IMR-90 (cell line): ENCODE results near the gene DNTTIP2. TPM values are rescaled to one million over a fixed set of nuclear protein-coding genes. Genes with fewer than 3 reads are reported as not detected.
"Not testable (repeated sequence)": the region's sequence is repeated elsewhere in the genome, so short reads cannot be mapped to it uniquely, and the experiment has no call there.

Experiments
- ATAC-seq: fragments of 200-7000 bp; cut with Tn5 transposase; 2 replicates; pipeline ENCODE4 v1.9.1; 2020; ENCODE audit warnings: low read depth, mild to moderate bottlenecking, moderate library complexity
- BruUV-seq: library from RNA; stranded (reverse); fragments of 400-500 nt; replicated peaks from 2 replicates; lab custom pipeline; 2021; lab: Mats Ljungman, UMichigan
- CTCF ChIA-PET: fragments of 300-600 bp; formaldehyde crosslinking; extraction: SDS; loops from one replicate; lab custom pipeline; 2021; ENCODE audit warnings: antibody characterized with exemption; lab: Yijun Ruan, JAX
- POLR2A ChIA-PET: fragments of 300-600 bp; sonication (Branson Sonifier 250); formaldehyde crosslinking; loops from one replicate; lab custom pipeline; 2022; ENCODE audit warnings: antibody characterized with exemption; ENCODE audit not compliant: unreplicated experiment; lab: Charles Lee
- DNase-seq: peaks from one replicate; pipeline ENCODE4 v3.0.0; 2013
- H2AFZ ChIP-seq: replicated peaks from 2 replicates; pipeline ENCODE3; 2013; ENCODE audit warnings: low read length, mild to moderate bottlenecking; ENCODE audit not compliant: poor library complexity
- H2AK5ac ChIP-seq: 2 replicates; pipeline ENCODE4 v1.6.1; 2013; ENCODE audit warnings: low read depth, low read length, inconsistent platforms
- H2AK9ac ChIP-seq: replicated peaks from 2 replicates; pipeline ENCODE3; 2013; ENCODE audit warnings: mild to moderate bottlenecking, low read depth, low read length, moderate library complexity; ENCODE audit not compliant: poor library complexity
- H2BK120ac ChIP-seq: 2 replicates; pipeline ENCODE4 v1.6.1; 2013; ENCODE audit warnings: low read depth, low read length, inconsistent platforms
- H2BK15ac ChIP-seq: 3 replicates; pipeline ENCODE4 v1.6.1; 2013; ENCODE audit warnings: low read depth, low read length, inconsistent platforms
- H2BK20ac ChIP-seq: 2 replicates; pipeline ENCODE4 v1.6.1; 2013; ENCODE audit warnings: low read depth, mild to moderate bottlenecking, inconsistent platforms, low read length, moderate library complexity
- H2BK5ac ChIP-seq: 2 replicates; pipeline ENCODE4 v1.6.1; 2013; ENCODE audit warnings: mild to moderate bottlenecking, low read depth, low read length, inconsistent platforms; ENCODE audit not compliant: poor library complexity, severe bottlenecking
- H3K14ac ChIP-seq: replicated peaks from 2 replicates; pipeline ENCODE4 v1.6.1; 2013; ENCODE audit warnings: low read depth, low read length, inconsistent platforms
- H3K18ac ChIP-seq: 2 replicates; pipeline ENCODE4 v1.6.1; 2013; ENCODE audit warnings: low read depth, low read length, control low read depth
- H3K23ac ChIP-seq: 2 replicates; pipeline ENCODE4 v1.6.1; 2013; ENCODE audit warnings: low read depth, low read length, inconsistent platforms
- H3K27ac ChIP-seq: 2 replicates; pipeline ENCODE4 v1.5.1; 2013; ENCODE audit warnings: mild to moderate bottlenecking, control low read depth, low read length; ENCODE audit not compliant: insufficient read depth
- H3K27me3 ChIP-seq: 2 replicates; pipeline ENCODE4 v1.6.1; 2013; ENCODE audit warnings: low read length; ENCODE audit not compliant: control insufficient read depth, insufficient read depth
- H3K36me3 ChIP-seq: 2 replicates; pipeline ENCODE4 v1.6.1; 2013; ENCODE audit warnings: low read length, mixed read lengths; ENCODE audit not compliant: control insufficient read depth, insufficient read depth
- H3K4ac ChIP-seq: 2 replicates; pipeline ENCODE4 v1.6.1; 2013; ENCODE audit warnings: low read depth, low read length, inconsistent platforms
- H3K4me1 ChIP-seq: 2 replicates; pipeline ENCODE4 v1.6.1; 2013; ENCODE audit warnings: low read length, mixed read lengths; ENCODE audit not compliant: control insufficient read depth, insufficient read depth
- H3K4me2 ChIP-seq: 2 replicates; pipeline ENCODE4 v1.6.1; 2013; ENCODE audit warnings: low read depth, mild to moderate bottlenecking, control low read depth, low read length, moderate library complexity
- H3K4me3 ChIP-seq: 2 replicates; pipeline ENCODE4 v1.5.1; 2013; ENCODE audit warnings: low read depth, mild to moderate bottlenecking, control low read depth, low read length, moderate library complexity; ENCODE audit not compliant: insufficient read depth
- H3K56ac ChIP-seq: 2 replicates; pipeline ENCODE4 v1.6.1; 2013; ENCODE audit warnings: low read length, inconsistent platforms; ENCODE audit not compliant: insufficient read depth; ENCODE audit errors: extremely low read depth
- H3K79me1 ChIP-seq, 2 experiments: 2 replicates each; pipeline ENCODE4 v1.6.1; 2013; ENCODE audit warnings: low read length in 2 of 2, inconsistent platforms in 1 of 2, low read depth in 1 of 2
- H3K9ac ChIP-seq: 2 replicates; pipeline ENCODE4 v1.6.1; 2013; ENCODE audit warnings: low read depth, low read length, control low read depth
- H3K9me1 ChIP-seq: 2 replicates; pipeline ENCODE4 v1.6.1; 2013; ENCODE audit warnings: low read length, inconsistent platforms; ENCODE audit not compliant: insufficient read depth
- H3K9me3 ChIP-seq: 2 replicates; pipeline ENCODE4 v1.6.1; 2013; ENCODE audit warnings: low read length; ENCODE audit not compliant: control insufficient read depth, insufficient read depth
- H4K20me1 ChIP-seq: 2 replicates; pipeline ENCODE4 v1.6.1; 2013; ENCODE audit warnings: low read length, inconsistent platforms; ENCODE audit not compliant: insufficient read depth
- H4K5ac ChIP-seq: 2 replicates; pipeline ENCODE4 v1.6.1; 2013; ENCODE audit warnings: mild to moderate bottlenecking, low read depth, low read length, control low read depth
- H4K8ac ChIP-seq, 2 experiments: 2 replicates each; pipeline ENCODE4 v1.6.1; 2013; ENCODE audit warnings: low read depth in 2 of 2, low read length in 2 of 2, control low read depth in 1 of 2, inconsistent platforms in 1 of 2
- H4K91ac ChIP-seq: 2 replicates; pipeline ENCODE4 v1.6.1; 2013; ENCODE audit warnings: low read depth, low read length, inconsistent platforms; ENCODE audit not compliant: insufficient read depth
- WGBS, 2 experiments: methylation state at CpG; one replicate each; pipeline versions ENCODE4 v1.1.5 to v1.1.7; 2013; ENCODE audit warnings: missing lambda C conversion rate in 2 of 2; ENCODE audit not compliant: insufficient read length in 1 of 2; ENCODE audit errors: extremely low coverage in 2 of 2; 5-methylcytosine and 5-hydroxymethylcytosine counted together
- dilution Hi-C: fragments of 300-500 bp; cut with HindIII; formaldehyde crosslinking; loops from one replicate; pipeline ENCODE4 v1.14.3; 2018; ENCODE audit warnings: low sequenced_read_pairs; ENCODE audit not compliant: unreplicated experiment
- in situ Hi-C: fragments of 300-500 bp; cut with MboI; formaldehyde crosslinking; loops from 3 replicates; pipeline ENCODE4 v1.14.3; 2019; ENCODE audit warnings: low sequenced_read_pairs, inconsistent platforms, mixed read lengths
- intact Hi-C: fragments of 100-400 bp; cut with micrococcal nuclease; formaldehyde crosslinking; loops from 2 replicates; pipeline ENCODE4 v1.10.0; 2022
- polyA plus RNA-seq, 3 experiments: library from polyadenylated mRNA; depleted of rRNA; stranded (reverse); fragments of >200 nt; gene quantifications; 2 replicates each; pipeline ENCODE4 v1.2.3, GENCODE V29; 2012; ENCODE audit warnings: low replicate concordance in 1 of 3
- total RNA-seq: library from RNA; depleted of rRNA; stranded (reverse); fragments of >200 nt; gene quantifications from 2 replicates; pipeline ENCODE4 v1.2.3, GENCODE V29; 2012

Gene DNTTIP2
- total and polyA plus RNA-seq, 2 of the 4 experiments (the other 2 are of a cell fraction) = 14.2 to 24.4 TPM

DNA sequence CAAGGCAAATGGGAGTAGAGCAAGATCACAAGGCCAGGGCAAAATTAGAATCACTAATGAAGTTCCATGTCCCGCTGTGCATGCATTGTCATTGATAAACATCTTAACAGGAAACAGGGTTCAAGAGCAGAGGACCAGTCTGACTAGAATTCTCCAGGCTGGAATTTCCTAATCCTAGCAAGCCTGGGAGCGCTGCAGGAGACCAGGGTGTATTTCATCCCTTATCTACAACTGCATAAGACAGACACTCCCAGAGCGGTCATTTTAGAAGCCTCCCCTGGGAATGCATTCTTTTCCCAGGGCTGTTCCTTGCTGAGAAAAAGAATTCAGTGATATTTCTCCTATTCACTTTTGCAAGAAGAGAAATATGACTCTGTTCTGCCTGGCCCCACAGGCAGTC, 45.7 kb downstream of the DNTTIP2 start:
- H3K27ac ChIP-seq, H3K9me1 ChIP-seq, H2AK9ac ChIP-seq, H3K56ac ChIP-seq, H3K4me1 ChIP-seq, H4K8ac ChIP-seq, H3K18ac ChIP-seq, H2BK15ac ChIP-seq, intact Hi-C loops, dilution Hi-C loops, H3K23ac ChIP-seq, POLR2A ChIA-PET, CTCF ChIA-PET, H2BK20ac ChIP-seq, BruUV-seq, H3K4me2 ChIP-seq, H3K14ac ChIP-seq, DNase-seq, H2AK5ac ChIP-seq, H4K20me1 ChIP-seq, H3K4me3 ChIP-seq, H2BK120ac ChIP-seq, H2AFZ ChIP-seq, H3K9me3 ChIP-seq, H3K27me3 ChIP-seq, H4K91ac ChIP-seq, H3K9ac ChIP-seq, H2BK5ac ChIP-seq, H3K36me3 ChIP-seq, ATAC-seq, H3K4ac ChIP-seq, H3K79me1 ChIP-seq, H4K5ac ChIP-seq: not testable (repeated sequence)
- WGBS, 2 experiments = no CpG with 5 or more reads among the region's 3 CpGs
- in situ Hi-C loops = loop anchor here (10.0 kb wide), 1 partner anchor 528 kb away; no protein-coding TSS in a partner anchor
